AG10803 (cell line): ENCODE measurements around the gene MMEL1.
"Not testable (repeated sequence)": the region's sequence is repeated elsewhere in the genome, so short reads cannot be mapped to it uniquely, and the experiment has no call there.

ENCODE experiments used
- DNase-seq: peaks from one replicate; pipeline ENCODE4 v3.0.0; 2010; ENCODE audit warnings: low read depth
- H3K4me3 ChIP-seq: 2 replicates; pipeline ENCODE4 v1.5.1; 2011; ENCODE audit warnings: mild to moderate bottlenecking, low read length, control low read depth
- TF ChIP-seq, protein P1 (sequence below): conservative IDR thresholded peaks from 2 replicates; pipeline ENCODE4 v1.5.1; 2011; ENCODE audit warnings: mild to moderate bottlenecking, low read length, control low read depth, inconsistent platforms

MMEL1 gene

GRCh38 chr1:2571348-2571747 is 61.5 kb downstream of the MMEL1 start:
- TF ChIP-seq, protein P1, sequence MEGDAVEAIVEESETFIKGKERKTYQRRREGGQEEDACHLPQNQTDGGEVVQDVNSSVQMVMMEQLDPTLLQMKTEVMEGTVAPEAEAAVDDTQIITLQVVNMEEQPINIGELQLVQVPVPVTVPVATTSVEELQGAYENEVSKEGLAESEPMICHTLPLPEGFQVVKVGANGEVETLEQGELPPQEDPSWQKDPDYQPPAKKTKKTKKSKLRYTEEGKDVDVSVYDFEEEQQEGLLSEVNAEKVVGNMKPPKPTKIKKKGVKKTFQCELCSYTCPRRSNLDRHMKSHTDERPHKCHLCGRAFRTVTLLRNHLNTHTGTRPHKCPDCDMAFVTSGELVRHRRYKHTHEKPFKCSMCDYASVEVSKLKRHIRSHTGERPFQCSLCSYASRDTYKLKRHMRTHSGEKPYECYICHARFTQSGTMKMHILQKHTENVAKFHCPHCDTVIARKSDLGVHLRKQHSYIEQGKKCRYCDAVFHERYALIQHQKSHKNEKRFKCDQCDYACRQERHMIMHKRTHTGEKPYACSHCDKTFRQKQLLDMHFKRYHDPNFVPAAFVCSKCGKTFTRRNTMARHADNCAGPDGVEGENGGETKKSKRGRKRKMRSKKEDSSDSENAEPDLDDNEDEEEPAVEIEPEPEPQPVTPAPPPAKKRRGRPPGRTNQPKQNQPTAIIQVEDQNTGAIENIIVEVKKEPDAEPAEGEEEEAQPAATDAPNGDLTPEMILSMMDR = no peak
- no peak overlapping the region for H3K4me3 ChIP-seq
- no peak for DNase-seq

- H3K4me3 ChIP-seq = no peak overlapping the region
- DNase-seq = no peak
- TF ChIP-seq, protein P1 = no peak
Observed at GRCh38 chr1:2570332-2570731, 62.5 kb downstream of the MMEL1 start.

DNA sequence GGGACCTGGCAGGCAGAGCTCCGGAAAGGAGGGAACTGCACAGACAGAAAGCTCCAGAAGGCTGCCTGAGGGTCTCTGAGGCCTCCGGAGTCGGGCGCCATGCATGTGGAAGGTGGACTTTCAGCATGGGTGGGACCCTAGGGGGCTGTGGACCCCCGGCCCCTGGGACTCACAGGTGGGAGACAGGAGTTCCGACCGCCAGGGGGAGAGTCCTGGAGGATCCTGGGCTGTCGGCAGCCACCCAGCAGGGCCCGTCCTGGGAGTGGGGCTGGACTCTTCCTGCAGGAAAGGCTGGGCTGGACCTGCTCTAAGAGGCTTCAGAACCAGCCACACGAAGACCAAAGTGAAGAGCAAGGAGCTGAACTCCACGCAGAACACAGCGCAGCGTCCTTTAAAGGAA is 63.1 kb downstream of the MMEL1 start:
- H3K4me3 ChIP-seq, DNase-seq: not testable (repeated sequence)

DNA sequence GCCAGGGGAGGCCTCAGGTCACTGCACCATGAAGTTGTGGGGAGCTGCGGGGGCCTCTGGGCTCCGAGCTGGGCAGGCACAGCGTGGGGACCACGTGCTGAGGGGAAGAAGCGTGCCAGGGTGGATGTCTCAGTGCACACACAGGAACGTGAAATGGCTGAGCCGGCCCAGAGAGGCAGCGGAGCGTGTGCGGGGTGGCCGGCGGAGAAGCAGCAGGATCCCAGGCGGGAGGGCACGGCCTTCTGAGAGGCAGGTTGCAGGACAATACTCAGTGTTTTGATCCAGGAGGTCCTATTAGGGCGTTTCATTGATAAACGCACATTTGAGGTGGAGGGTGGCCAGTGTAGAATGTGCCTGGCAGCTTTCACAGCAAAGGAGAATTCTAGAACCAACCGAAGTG is 63.8 kb downstream of the MMEL1 start:
- TF ChIP-seq, protein P1 = no peak
- H3K4me3 ChIP-seq = no peak overlapping the region
- no peak for DNase-seq

- DNase-seq, H3K4me3 ChIP-seq: not testable (repeated sequence)
Observed at GRCh38 chr1:2568187-2568816, 64.5 kb downstream of the MMEL1 start.

GRCh38 chr1:2567083-2567679 is 65.6 kb downstream of the MMEL1 start:
- no peak overlapping the region for H3K4me3 ChIP-seq
- TF ChIP-seq, protein P1 = no peak
- no peak for DNase-seq

DNA sequence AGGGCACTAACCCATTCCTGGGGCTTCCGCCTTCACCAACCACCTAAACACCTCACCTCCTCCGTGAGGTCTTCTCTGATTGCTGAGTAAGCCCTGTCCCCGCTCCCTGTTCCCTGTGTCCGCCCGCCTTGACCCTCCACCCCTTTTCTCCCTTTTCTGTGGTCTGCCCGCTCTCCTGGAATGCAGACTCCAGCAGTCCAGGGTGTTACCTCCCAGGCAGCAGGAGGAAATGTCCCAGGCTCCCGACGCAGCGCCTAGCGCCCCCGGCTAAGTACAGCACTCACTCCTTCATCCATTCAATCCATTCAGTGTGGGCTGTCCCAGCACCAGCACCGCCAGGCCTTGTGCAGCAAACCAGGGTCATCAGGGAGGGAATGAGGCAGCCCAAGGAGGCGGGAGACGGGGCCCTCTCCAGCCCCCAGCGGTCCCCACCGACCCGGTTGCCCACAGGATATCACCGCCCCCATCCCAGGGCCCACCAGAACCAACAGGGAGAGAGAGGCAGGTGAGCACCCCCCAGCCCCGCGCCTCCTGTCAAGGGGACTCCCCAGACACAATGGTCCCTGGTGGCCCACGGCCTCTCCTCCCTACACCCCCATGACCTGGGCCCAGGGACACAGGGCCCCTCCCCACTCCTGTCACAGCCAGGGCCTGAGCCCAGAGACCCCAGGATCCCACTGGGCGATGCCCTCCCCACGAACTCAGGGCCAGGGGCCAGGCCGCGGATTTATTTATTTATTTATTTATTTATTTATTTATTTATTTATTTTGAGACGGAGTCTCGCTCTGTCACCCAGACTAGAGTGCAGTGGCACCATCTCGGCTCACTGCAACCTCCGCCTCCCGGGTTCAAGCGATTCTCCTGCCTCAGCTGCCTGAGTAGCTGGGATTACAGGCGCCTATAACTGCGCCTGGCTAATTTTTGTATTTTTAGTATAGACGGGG is 66.4 kb downstream of the MMEL1 start:
- H3K4me3 ChIP-seq = no peak overlapping the region
- DNase-seq = no peak
- TF ChIP-seq, protein P1 = no peak

DNA sequence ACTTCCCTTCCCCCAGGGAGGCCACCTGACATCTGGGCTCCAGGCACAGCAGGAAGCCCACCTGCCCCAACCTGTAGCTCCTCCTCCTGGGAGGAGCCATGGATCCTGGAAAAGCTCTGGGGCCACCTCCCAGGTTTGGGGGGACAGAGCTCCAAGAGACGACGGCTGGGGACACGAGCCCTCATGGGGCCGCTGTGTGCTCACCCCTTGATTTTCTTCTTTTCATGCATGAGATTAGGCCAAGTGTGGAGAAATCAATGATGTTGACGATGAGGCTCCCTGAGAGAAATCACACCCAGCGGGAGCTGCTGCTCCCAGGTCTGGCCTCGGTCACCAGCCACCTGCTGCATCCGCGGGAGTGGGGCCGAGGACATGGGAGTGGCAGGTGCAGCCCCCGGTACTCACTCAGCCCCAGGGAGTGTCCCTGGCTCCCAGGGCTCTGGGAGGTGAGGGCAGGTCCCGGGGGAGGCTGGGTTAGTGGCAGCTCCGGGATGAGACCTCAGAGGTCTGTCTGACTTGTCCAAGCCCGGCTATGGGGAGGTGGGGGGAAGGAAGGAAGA is 67.9 kb downstream of the MMEL1 start:
- H3K4me3 ChIP-seq = no peak overlapping the region
- TF ChIP-seq, protein P1 = no peak
- DNase-seq = no peak
